Spinal cord (tissue), 10 donors: ENCODE data around the gene MAGEA8. TPM values are rescaled to one million over a fixed set of nuclear protein-coding genes. Genes with fewer than 3 reads are reported as not detected.
"Not testable (repeated sequence)": the region's sequence is repeated elsewhere in the genome, so short reads cannot be mapped to it uniquely, and the experiment has no call there.

Experiments used
- DNase-seq, 6 donors: peaks; one replicate each; pipeline versions ENCODE4 v3.0.0 to v3.0.0-alpha.2; 2013 to 2015; ENCODE audit warnings: low spot score in 6 of 6, low read depth in 4 of 6
- H3K27ac ChIP-seq: one replicate; pipeline ENCODE4 v1.5.1; 2013; ENCODE audit warnings: low read depth, low read length, control low read depth
- H3K27me3 ChIP-seq: one replicate; pipeline ENCODE4 v1.6.1; 2013; ENCODE audit warnings: low read length; ENCODE audit not compliant: control insufficient read depth, insufficient read depth
- H3K36me3 ChIP-seq: one replicate; pipeline ENCODE4 v1.6.1; 2013; ENCODE audit warnings: low read length; ENCODE audit not compliant: control insufficient read depth, insufficient read depth
- H3K4me1 ChIP-seq: one replicate; pipeline ENCODE4 v1.6.1; 2013; ENCODE audit warnings: low read length; ENCODE audit not compliant: control insufficient read depth, insufficient read depth
- H3K4me3 ChIP-seq: one replicate; pipeline ENCODE4 v1.5.1; 2013; ENCODE audit warnings: low read depth, low read length, control low read depth
- H3K9me3 ChIP-seq: one replicate; pipeline ENCODE4 v1.6.1; 2013; ENCODE audit warnings: low read length; ENCODE audit not compliant: control insufficient read depth, insufficient read depth
- WGBS: methylation state at CpG from one replicate; pipeline ENCODE4 v1.1.5; 2013; ENCODE audit warnings: missing lambda C conversion rate; ENCODE audit not compliant: insufficient coverage; 5-methylcytosine and 5-hydroxymethylcytosine counted together
- polyA plus RNA-seq, 2 donors: library from polyadenylated mRNA; unstranded; fragments of 120-200 nt; gene quantifications; one replicate each; pipeline ENCODE4 v1.2.1, GENCODE V29; 2013; ENCODE audit not compliant: insufficient read length in 2 of 2
- total RNA-seq, 2 donors: library from RNA; depleted of rRNA in 1 of 2; stranded (reverse); fragments of 120-200 nt in 1 of 2; fragments of >200 nt in 1 of 2; gene quantifications; one replicate each; pipeline versions ENCODE4 v1.2.3 to v1.2.4, GENCODE V29; 2013 to 2014
- donor health status: healthy.

The MAGEA8 gene
- total and polyA plus RNA-seq, 4 donors = 0.14 to 0.36 TPM; not detected in 2

DNA sequence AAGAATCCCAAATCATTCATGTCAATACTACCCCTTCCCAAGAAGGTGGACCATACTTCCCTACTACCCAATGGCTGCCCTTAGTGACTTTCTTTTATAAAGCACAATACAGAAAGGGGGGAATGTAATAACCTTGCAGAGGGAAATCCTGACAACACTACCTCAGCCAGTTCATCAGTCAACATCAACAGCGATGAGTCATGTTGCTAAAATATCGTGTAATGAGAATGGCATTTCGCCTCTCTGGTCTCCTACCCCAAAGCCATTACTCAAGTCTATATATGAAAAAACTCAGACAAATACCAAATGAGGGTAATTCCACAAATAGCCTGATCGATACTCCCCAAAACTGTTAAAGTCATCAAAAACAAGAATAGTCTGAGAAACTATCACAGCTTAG is 3.3 kb upstream of the MAGEA8 start:
- Histone ChIP-seq H3K27ac (no peak overlapping the region), H3K4me3 (no peak overlapping the region), H3K4me1 (no peaks in the 10 kb centered on the region), H3K27me3 (no peaks in the 10 kb centered on the region), H3K36me3 (no peaks in the 10 kb centered on the region), H3K9me3 (no peaks in the 10 kb centered on the region)
- no peak for DNase-seq
- WGBS = no CpG with 5 or more reads among the region's 4 CpGs

DNA sequence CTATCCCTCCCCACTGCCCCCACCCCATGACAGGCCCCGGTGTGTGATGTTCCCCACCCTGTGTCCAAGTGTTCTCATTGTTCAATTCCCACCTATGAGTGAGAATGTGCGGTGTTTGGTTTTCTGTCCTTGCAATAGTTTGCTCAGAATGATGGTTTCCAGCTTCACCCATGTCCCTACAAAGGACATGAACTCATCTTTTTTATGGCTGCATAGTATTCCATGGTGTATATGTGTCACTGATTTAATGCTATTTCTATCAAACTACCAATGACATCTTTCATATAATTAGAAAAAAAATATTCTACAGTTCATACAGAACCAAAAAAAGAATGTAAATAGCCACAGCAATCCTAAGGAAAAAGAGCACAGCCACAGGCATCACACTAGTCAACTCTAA is 9.8 kb downstream of the MAGEA8 start:
- not testable (repeated sequence) for H3K4me1 ChIP-seq, H3K36me3 ChIP-seq, H3K27ac ChIP-seq, H3K9me3 ChIP-seq, H3K4me3 ChIP-seq, DNase-seq, H3K27me3 ChIP-seq
- WGBS = no CpG with 5 or more reads among the region's 2 CpGs

DNA sequence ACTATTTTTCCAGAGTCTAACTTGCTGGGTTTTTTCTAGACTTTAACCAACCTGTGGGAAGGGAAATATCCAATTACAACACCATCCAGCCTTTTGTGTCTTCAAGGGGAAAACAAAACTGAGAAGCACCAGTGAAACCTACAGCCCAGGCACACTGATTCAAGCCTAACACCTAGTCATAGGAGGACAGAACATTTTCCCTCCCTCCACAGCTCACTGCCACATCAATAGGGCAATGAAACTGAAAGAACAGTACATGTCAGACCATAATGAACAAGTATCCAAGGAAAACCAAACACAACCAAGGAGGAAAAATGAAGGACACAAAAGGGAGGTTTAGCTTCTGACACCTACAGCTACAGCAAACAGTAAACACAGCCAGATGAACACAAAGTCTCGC is 17.6 kb downstream of the MAGEA8 start:
- Histone ChIP-seq H3K27ac (no peak overlapping the region), H3K27me3 (no peaks in the 10 kb centered on the region), H3K4me1 (no peaks in the 10 kb centered on the region), H3K4me3 (no peak overlapping the region), H3K36me3 (no peaks in the 10 kb centered on the region), H3K9me3 (no peaks in the 10 kb centered on the region)
- DNase-seq = no peak
- WGBS = no CpG with 5 or more reads among the region's 1 CpG

DNA sequence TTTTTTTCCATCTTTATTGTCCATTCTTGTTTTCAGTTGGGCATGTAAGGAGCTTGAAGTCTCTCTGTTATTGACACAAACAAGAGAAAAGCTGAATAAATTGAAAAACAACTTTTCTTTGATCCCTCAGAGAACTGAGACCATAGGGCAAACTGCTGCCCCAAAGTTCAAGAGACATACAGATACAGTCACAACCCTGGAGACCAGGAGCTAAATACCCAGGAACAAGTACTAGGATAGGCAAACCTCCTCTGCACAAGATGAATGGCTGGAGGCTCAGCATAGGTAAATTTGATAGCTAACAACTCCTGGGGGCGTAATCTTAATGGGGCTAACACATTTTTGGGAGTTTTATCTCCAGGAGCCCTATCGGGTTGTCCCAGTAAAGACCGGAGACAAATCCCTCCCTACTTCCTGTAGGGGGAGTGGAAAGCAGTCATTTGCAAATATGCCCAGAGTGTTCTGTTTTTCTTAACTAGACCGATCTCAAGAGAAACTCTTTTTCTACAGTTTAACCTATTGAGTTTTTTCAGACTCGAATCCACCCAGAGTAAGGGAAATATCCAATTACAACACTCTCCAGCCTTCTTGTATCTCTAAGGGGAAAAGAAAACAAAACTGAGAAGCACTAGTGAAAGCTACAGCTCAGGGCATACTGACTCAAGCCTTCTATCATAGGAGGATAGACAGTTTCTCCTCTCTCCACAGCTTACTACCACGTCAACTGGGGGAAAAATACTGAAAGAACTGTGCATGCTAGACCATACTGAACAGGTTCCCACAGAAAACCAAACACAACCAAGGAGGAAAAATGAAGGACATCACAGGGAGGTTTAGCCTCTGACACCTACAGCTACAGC is 23.1 kb downstream of the MAGEA8 start:
- H3K4me1 ChIP-seq = no peaks in the 10 kb centered on the region
- no peaks in the 10 kb centered on the region for H3K9me3 ChIP-seq
- H3K36me3 ChIP-seq = no peaks in the 10 kb centered on the region
- H3K27ac ChIP-seq = no peak overlapping the region
- no peaks in the 10 kb centered on the region for H3K27me3 ChIP-seq
- DNase-seq = no peak
- no CpG with 5 or more reads among the region's 6 CpGs for WGBS
- no peak overlapping the region for H3K4me3 ChIP-seq

DNA sequence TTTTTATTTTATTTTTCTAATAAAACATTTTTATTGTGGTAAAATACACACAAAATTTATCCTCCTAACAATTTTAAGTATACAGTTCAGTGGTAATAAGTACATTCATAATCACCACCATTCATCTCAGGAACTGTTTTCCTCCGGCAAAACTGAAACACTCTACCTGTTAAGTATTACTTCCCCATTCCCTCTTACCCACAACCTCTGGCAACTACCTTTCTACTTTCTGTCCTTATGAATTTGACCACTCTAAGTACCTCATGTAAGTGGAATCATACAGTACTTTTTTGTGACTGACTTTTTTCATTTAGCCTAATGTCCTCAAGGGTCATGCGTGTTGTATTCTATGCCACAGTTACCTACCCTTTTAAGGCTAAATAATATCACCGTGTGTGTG is 27.3 kb downstream of the MAGEA8 start:
- Histone ChIP-seq H3K4me1 (no peaks in the 10 kb centered on the region), H3K27ac (no peak overlapping the region), H3K27me3 (no peaks in the 10 kb centered on the region), H3K4me3 (no peak overlapping the region), H3K9me3 (no peaks in the 10 kb centered on the region), H3K36me3 (no peaks in the 10 kb centered on the region)
- 100% methylated on average over 1 of the region's 3 CpGs for WGBS
- DNase-seq = no peak

DNA sequence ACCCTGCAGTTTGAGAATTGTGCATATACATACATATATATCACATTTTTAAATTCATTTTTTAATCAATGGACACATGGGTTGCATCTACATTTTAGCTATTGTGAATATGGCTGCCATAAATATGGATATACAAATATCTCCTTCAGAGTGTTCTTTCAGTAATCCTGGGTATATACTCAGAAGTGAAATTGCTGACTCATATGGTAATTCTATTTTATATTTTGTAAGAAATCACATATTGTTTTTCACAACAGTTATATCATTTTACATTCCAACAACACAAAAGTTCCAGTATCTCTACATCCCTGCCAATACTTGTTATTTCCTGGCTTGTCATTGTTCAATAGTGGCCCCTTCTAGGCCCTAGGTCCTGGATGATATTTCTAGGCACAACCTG is 27.7 kb downstream of the MAGEA8 start:
- no peaks in the 10 kb centered on the region for H3K9me3 ChIP-seq
- no peak for DNase-seq
- no peaks in the 10 kb centered on the region for H3K36me3 ChIP-seq
- H3K27me3 ChIP-seq = no peaks in the 10 kb centered on the region
- H3K27ac ChIP-seq = no peak overlapping the region
- no peaks in the 10 kb centered on the region for H3K4me1 ChIP-seq
- H3K4me3 ChIP-seq = no peak overlapping the region

DNA sequence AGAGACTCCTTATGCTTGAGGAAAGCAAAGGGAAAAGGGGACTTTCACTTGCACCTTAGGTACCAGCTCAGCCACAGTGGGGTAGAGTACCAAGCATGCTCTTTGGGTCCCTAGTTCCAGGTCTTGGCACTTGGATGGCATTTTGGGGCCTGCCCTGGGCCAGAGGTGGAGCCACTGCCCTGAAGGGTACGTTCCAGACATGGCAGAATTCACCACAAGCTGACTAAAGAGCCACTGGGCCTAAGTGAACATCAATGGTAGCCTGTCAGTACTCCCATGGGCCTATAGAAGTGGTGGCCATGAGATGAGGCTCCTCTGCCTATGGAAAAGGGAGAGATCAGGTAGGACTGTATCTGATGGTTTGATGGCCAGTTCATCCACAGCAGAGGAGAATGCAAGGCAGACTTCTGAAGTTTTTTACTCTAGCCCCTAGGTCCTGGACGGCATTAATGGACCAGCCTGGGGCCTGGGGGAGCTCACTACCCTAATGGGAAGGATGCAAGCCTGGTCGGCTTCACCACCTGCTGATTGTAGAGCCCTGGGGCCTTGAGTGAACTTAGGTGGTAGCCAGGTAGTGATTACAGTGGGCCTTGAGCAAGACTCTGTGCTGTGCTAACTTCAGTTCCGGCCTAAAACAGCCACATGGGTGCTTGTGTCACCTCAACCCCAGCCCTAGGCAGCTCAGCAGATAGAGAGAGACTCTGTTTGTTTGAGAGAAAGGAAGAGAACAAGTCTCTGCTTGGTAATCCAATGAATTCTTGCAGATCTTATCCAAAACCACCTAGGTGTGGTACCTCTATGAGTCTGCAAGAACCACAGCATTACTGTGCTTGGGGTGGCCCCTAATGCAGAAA is 28.6 kb downstream of the MAGEA8 start:
- H3K9me3 ChIP-seq = no peaks in the 10 kb centered on the region
- WGBS = 68% methylated on average over 4 of the region's 4 CpGs
- H3K27me3 ChIP-seq = no peaks in the 10 kb centered on the region
- H3K4me3 ChIP-seq = no peak overlapping the region
- no peak for DNase-seq
- no peak overlapping the region for H3K27ac ChIP-seq
- no peaks in the 10 kb centered on the region for H3K36me3 ChIP-seq
- H3K4me1 ChIP-seq = no peaks in the 10 kb centered on the region

DNA sequence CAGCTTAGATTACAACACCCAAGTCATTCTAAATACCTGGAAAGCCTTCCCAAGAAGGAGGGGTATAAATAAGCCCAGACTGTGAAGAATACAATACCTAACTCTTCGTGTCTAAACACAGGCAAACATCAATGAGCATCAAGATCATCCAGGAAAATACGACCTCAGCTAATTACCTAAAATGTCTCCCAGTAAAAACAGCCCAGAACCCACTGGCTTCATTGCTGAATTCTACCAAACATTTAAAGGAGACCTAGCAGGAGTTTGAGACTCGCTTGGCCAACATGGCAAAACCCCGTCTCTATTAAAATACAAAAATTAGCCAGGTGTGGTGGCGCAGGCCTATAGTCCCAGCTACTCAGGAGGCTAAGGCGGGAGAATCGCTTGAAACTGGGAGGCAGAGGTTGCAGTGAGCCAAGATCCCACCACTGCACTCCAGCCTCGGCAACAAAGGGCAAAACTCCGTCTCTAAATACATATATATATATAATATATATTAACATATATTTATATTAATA is 29.3 kb downstream of the MAGEA8 start:
- Histone ChIP-seq H3K4me1 (no peaks in the 10 kb centered on the region), H3K27me3 (no peaks in the 10 kb centered on the region), H3K9me3 (no peaks in the 10 kb centered on the region), H3K27ac (no peak overlapping the region), H3K4me3 (no peak overlapping the region), H3K36me3 (no peaks in the 10 kb centered on the region)
- peak in 1 of 6 donors; percentile 1 for DNase-seq
- 83% methylated on average over 2 of the region's 9 CpGs for WGBS

DNA sequence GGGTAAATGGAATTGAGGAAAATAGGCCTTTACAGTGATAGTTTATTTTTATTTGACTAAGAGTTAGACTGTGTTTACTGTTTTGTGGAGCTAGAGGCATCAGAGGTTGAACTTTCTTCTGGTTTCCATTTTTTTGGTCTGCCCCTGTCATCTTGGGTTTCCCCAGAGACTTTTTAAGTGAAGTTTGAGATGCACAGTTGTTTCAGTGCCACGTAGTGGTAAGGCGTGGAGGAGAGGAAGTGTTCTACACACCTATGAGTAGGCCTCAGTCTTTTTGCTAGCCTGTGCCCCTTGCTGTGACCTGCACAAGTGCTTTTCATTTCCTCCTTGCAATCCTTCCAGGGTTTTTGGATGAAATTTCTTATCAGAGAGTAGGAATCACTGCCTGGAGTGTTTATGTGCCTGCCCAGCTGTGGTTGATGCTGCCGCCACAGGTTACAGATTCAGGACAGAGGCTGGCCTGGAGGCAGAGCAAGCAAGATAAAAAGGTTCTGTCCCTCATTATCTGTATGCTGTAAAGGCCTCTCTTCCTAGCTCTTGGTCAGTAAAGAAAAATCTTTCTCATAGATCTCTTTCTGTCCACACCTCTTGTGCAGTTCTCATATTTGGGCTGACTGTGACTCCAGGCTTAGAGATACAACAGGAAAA is 35.9 kb downstream of the MAGEA8 start:
- no peaks in the 10 kb centered on the region for H3K9me3 ChIP-seq
- H3K4me1 ChIP-seq = no peaks in the 10 kb centered on the region
- WGBS = 59% methylated on average over 3 of the region's 3 CpGs
- no peaks in the 10 kb centered on the region for H3K27me3 ChIP-seq
- no peak for DNase-seq
- H3K27ac ChIP-seq = no peak overlapping the region
- H3K4me3 ChIP-seq = no peak overlapping the region
- no peaks in the 10 kb centered on the region for H3K36me3 ChIP-seq
